ENCODE data around the gene GLB1L2.
A peak's percentile ranks its signal among the peaks of the same experiment; 100 is the strongest.
"Not testable (repeated sequence)": the region's sequence is repeated elsewhere in the genome, so short reads cannot be mapped to it uniquely, and the experiment has no call there.

Gene GLB1L2
- total RNA-seq = 5.1 to 7.8 reads per million in 2 donors

GRCh38 chr11:134331354-134332188 is at the start of gene GLB1L2:
Gene GLB1L2 (plus strand): TSS chr11:134331988. CDS start chr11:134332062, 74 bp downstream.
- peak; percentile 77 for DNase-seq

GRCh38 chr11:134282121-134283045 is 49.4 kb upstream of the GLB1L2 start:
- no peak for DNase-seq

- no peak for DNase-seq
Measured at GRCh38 chr11:134283461-134284230, 48.1 kb upstream of the GLB1L2 start.

GRCh38 chr11:134284349-134284748 is 47.4 kb upstream of the GLB1L2 start:
- DNase-seq = not testable (repeated sequence)

GRCh38 chr11:134287561-134287960 is 44.2 kb upstream of the GLB1L2 start:
- no peak for DNase-seq

- DNase-seq = no peak
Measured at GRCh38 chr11:134288486-134288885, 43.3 kb upstream of the GLB1L2 start.

GRCh38 chr11:134289167-134289566 is 42.6 kb upstream of the GLB1L2 start:
- DNase-seq = no peak

- no peak for DNase-seq
Measured at GRCh38 chr11:134289789-134290188, 42.0 kb upstream of the GLB1L2 start.

GRCh38 chr11:134290646-134291045 is 41.1 kb upstream of the GLB1L2 start:
- DNase-seq = no peak

- no peak for DNase-seq
Measured at GRCh38 chr11:134291196-134291595, 40.6 kb upstream of the GLB1L2 start.

- DNase-seq = no peak
Measured at GRCh38 chr11:134292661-134293060, 39.1 kb upstream of the GLB1L2 start.

GRCh38 chr11:134293119-134294113 is 38.4 kb upstream of the GLB1L2 start:
- no peak for DNase-seq

- no peak for DNase-seq
Measured at GRCh38 chr11:134294664-134295063, 37.1 kb upstream of the GLB1L2 start.

GRCh38 chr11:134312223-134312622 is 19.6 kb upstream of the GLB1L2 start:
- DNase-seq = no peak

- no peak for DNase-seq
Measured at GRCh38 chr11:134312807-134313206, 19.0 kb upstream of the GLB1L2 start.

GRCh38 chr11:134313379-134313778 is 18.4 kb upstream of the GLB1L2 start:
- no peak for DNase-seq

GRCh38 chr11:134313821-134314607 is 17.8 kb upstream of the GLB1L2 start:
- no peak for DNase-seq

GRCh38 chr11:134317103-134317502 is 14.7 kb upstream of the GLB1L2 start:
- DNase-seq = no peak

- not testable (repeated sequence) for DNase-seq
Measured at GRCh38 chr11:134321373-134321772, 10.4 kb upstream of the GLB1L2 start.

GRCh38 chr11:134322553-134322952 is 9.2 kb upstream of the GLB1L2 start:
- DNase-seq = no peak

GRCh38 chr11:134328433-134328832 is 3.4 kb upstream of the GLB1L2 start:
- no peak for DNase-seq
